ENCODE results near the gene RASEF.

Gene RASEF

GRCh38 chr9:83012922-83013838 lies 49.8 kb downstream of the RASEF start:
- DNase-seq (ENCODE audit: low spot score) = no peak

GRCh38 chr9:83012168-83012921 lies 50.6 kb downstream of the RASEF start:
- DNase-seq (ENCODE audit: low spot score) = no peak

DNA sequence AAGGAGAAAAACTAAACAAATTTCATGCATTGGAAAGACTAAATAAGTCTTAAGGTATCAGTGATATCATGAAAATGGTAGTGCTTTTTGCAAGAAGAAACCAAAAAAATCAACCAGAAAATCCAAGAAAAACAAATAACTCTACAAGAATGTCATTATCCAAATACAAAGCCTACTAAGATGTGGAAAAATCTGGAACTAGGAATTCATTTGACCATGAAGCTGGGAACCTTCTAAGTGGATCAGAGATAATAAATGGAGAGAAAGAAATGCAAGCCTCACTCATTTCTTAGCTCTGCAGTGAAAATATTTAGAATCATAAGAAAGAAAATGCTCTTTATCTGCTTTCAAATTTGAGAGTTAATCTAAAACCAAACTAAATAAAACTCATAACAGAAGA lies 51.3 kb downstream of the RASEF start:
- no peak for DNase-seq (ENCODE audit: low spot score)

- no peak for DNase-seq (ENCODE audit: low spot score)
These were observed 55.2 kb downstream of the RASEF start for GRCh38 chr9:83007521-83008300.

DNA sequence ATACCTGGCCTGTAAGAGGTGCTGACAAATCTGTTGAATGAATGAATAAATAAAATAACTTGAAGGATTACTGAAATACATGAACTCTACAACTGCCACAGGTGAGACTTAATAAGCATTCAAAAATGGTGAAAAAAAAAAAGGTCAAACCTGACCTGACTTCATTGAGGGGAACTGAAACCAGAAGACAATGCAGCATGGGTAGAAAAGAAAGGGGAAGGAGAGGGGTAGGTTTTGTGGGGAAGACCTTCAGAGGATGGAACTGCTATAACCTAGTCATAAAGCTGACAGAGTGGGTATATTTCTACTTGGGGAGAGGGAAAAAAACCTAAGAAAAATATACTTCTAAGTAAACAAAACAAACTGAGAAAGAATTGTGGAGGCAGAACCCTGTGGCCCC lies 56.6 kb downstream of the RASEF start:
- no peak for DNase-seq (ENCODE audit: low spot score)

DNA sequence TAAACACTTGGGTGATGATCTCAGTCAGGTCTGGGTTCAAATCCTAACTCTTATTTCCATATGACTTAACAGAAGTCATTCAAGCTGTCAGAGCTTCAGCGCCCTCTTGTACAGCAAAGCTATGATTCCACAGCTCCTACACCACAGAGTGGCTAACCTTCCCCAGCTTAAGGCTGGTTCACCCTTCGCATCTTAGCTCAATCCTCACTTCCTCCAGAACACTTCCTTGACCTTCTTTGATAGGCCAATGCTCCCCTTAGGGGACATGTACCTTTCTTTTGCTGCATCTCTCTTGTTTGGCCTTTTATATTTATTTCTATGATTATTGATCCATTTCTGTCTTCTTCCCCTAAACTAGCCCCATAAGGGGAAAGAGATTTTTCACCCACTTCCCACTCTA lies 57.0 kb downstream of the RASEF start:
- no peak for DNase-seq (ENCODE audit: low spot score)

GRCh38 chr9:83005361-83005760 lies 57.6 kb downstream of the RASEF start:
- DNase-seq (ENCODE audit: low spot score) = no peak

GRCh38 chr9:83002329-83002728 lies 60.6 kb downstream of the RASEF start:
- no peak for DNase-seq (ENCODE audit: low spot score)

GRCh38 chr9:83000765-83001164 lies 62.2 kb downstream of the RASEF start:
- DNase-seq (ENCODE audit: low spot score) = no peak

- no peak for DNase-seq (ENCODE audit: low spot score)
These were observed 64.5 kb downstream of the RASEF start for GRCh38 chr9:82998409-82998808.

GRCh38 chr9:82997476-82998140 lies 65.3 kb downstream of the RASEF start:
- DNase-seq (ENCODE audit: low spot score) = no peak

- no peak for DNase-seq (ENCODE audit: low spot score)
These were observed 66.0 kb downstream of the RASEF start for GRCh38 chr9:82996941-82997340.

- DNase-seq (ENCODE audit: low spot score) = no peak
These were observed 68.9 kb downstream of the RASEF start for GRCh38 chr9:82993856-82994605.

DNA sequence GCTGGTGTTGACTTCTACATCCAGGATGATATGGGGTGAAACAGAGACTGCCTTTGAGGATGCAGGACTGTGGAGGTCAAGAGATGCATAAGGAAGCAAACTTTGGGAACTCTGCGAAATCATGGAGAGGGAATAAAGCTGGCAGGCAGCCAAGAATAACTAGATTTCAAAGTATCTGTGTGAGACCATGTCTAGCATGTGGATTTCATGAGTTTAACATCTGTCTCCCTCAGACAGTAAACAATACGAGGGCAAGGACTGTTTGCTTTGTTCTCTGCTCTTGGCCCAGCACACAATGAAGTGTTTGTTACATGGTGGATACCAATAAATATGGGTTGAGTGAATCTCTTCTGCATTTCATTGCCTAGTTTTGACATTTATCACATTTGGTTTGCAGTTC lies 71.3 kb downstream of the RASEF start:
- no peak for DNase-seq (ENCODE audit: low spot score)

DNA sequence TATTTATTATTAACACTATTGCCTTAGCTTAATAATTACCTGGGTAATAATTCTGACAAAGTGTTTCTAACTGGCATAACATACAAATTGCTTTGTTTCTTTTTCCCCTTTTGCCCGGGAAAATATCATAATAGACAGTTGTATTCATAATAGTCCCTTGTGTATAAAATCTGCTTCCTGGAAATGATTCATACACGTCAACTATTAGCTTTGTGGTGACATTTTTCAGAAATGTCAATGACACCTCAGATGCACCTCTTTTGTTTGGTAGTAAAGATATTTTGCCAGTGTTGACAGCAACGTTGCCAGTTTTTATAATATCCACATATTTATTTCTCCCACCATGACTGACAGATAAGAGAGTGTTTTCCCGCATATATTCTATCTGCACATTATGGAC lies 73.0 kb downstream of the RASEF start:
- DNase-seq (ENCODE audit: low spot score) = no peak

GRCh38 chr9:82988488-82988887 lies 74.5 kb downstream of the RASEF start:
- no peak for DNase-seq (ENCODE audit: low spot score)

GRCh38 chr9:82987370-82988189 lies 75.4 kb downstream of the RASEF start:
- DNase-seq (ENCODE audit: low spot score) = no peak

DNA sequence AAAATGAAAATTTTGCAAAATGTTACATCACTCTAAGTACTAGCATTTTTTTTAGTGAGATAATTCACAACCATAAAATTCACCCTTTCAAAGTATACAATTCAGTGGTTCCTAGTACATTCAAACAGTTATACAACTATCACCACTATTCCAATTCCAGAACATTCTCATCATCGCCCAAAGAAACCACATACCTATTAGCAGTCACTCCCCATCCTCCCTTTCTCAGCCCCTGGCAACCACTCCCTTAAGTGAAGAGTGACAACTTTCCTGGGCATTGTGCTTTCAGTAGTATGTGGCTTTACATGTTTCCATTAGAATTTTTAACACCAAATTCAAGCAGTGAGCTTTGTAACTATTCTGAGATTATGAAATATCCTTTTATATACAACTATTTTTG lies 81.4 kb downstream of the RASEF start:
- DNase-seq (ENCODE audit: low spot score) = no peak

DNA sequence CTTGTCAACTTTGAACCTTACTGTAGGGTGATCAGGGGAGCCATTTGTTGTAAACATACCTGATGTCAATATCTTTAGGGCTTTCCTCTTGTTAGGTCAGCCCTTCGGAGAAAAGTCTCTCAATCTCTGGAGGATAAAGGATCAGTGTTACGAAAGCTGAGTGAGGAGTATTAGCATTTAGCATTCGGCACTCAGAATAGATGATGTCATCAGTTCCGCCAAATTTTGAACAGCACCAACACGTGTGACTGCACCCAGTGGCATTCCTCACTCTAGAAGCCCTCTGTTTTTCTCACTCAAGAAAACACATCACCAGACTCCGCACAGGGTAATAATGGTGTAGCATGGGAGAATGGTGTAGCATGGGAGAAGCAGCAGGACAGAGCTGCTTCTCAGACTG lies 87.8 kb downstream of the RASEF start:
- DNase-seq (ENCODE audit: low spot score) = no peak

GRCh38 chr9:82972446-82972845 lies 90.5 kb downstream of the RASEF start:
- DNase-seq (ENCODE audit: low spot score) = no peak
